ENCODE data around the gene MTUS2. TPM values are rescaled to one million over a fixed set of nuclear protein-coding genes. Genes with fewer than 3 reads are reported as not detected.

Gene MTUS2
- total and polyA plus RNA-seq, 10 of the 15 experiments (the other 5 are each of a cell fraction or from before 2014, with no cell fraction given): under 0.01 to 0.05 (median 0.02) TPM; not detected in 6

- Histone ChIP-seq H3K27ac (ENCODE audit: control insufficient read depth, insufficient read depth) (no peak overlapping the region), H3K4me2 (ENCODE audit: control insufficient read depth, insufficient read depth) (no peak overlapping the region), H3K4me1 (ENCODE audit: control insufficient read depth, insufficient read depth, low read length) (no peaks in the 10 kb centered on the region), H3K27me3 (replicated peaks in 1 of 2; ENCODE audit: control insufficient read depth in 2 of 2, insufficient read depth in 2 of 2, low read length in 1 of 2) (no peaks in the 10 kb centered on the region), H3K9me3 (replicated peaks; ENCODE audit: control insufficient read depth, insufficient read depth, low read length) (no peaks in the 10 kb centered on the region), H3K4me3 (no peak overlapping the region), H3K36me3 (ENCODE audit: control insufficient read depth in 2 of 2, insufficient read depth in 2 of 2, low read length in 1 of 2) (peaks cover 26 to 35% of the 10 kb centered on the region in 2 experiments), H3K9ac (ENCODE audit: control insufficient read depth, insufficient read depth, low read length) (no peak overlapping the region), H2AFZ (ENCODE audit: control insufficient read depth, low read depth, low read length) (no peak overlapping the region), H4K20me1 (ENCODE audit: control insufficient read depth, insufficient read depth) (no peaks in the 10 kb centered on the region), H3K79me2 (ENCODE audit: control insufficient read depth, insufficient read depth, low read length) (no peaks in the 10 kb centered on the region)
- no TSS peak for BruUV-seq (replicated peaks)
- DNase-seq (ENCODE audit: low read depth, low spot score) (no peak), ATAC-seq (no peak), FAIRE-seq (no peak)
- 92% methylated on average over 14 of the region's 14 CpGs for WGBS (ENCODE audit: insufficient coverage, insufficient replicate concordance, low lambda C conversion rate, missing lambda C conversion rate)
- ChIA-PET POLR2A (no interaction called here), SMC1A (ENCODE audit: uncharacterized antibody, unreplicated experiment) (no interaction called here), RAD21 (ENCODE audit: unreplicated experiment) (no interaction called here), CTCF (interaction anchor here (0.6 to 2.1 kb wide), 2 partner anchors 18 to 182 kb away, joined by 3 to 4 read pairs; no protein-coding TSS in a partner anchor)
- intact Hi-C loops (cut with micrococcal nuclease; ENCODE audit: unreplicated experiment): no loop called here
- in situ Hi-C loops (cut with MboI): no loop called here
- TF ChIP-seq HCFC1 (IDR thresholded peaks at IDR 0.05; ENCODE audit: low read length) (no peak), USF2 (IDR thresholded peaks at IDR 0.05; ENCODE audit: borderline replicate concordance, low read depth, low read length) (no peak), ETV6 (conservative IDR thresholded peaks at IDR 0.05 in 1 of 2, IDR thresholded peaks at IDR 0.05 in 1 of 2; ENCODE audit: borderline replicate concordance in 1 of 2, low read depth in 1 of 2) (no peak), STAT3 (IDR thresholded peaks at IDR 0.05; ENCODE audit: low read depth, low read length) (no peak), SMARCA5 (IDR thresholded peaks at IDR 0.05) (no peak), MLLT1 (IDR thresholded peaks at IDR 0.05) (no peak), MEF2A (IDR thresholded peaks at IDR 0.05; ENCODE audit: insufficient read depth, low read depth, low read length) (no peak), NR2C1 (IDR thresholded peaks at IDR 0.05) (no peak), ATF7 (IDR thresholded peaks at IDR 0.05; ENCODE audit: low read depth) (no peak), SRF (IDR thresholded peaks at IDR 0.05; ENCODE audit: low read depth in 2 of 2, low read length in 2 of 2) (no peak), CBX3 (IDR thresholded peaks at IDR 0.05; ENCODE audit: borderline replicate concordance, low read depth) (no peak), ZZZ3 (IDR thresholded peaks at IDR 0.05; ENCODE audit: control insufficient read depth, insufficient read length, low read depth) (no peak), TCF7 (IDR thresholded peaks at IDR 0.05; ENCODE audit: borderline replicate concordance) (no peak), KDM1A (IDR thresholded peaks at IDR 0.05; ENCODE audit: borderline replicate concordance) (no peak), NFXL1 (IDR thresholded peaks at IDR 0.05; ENCODE audit: borderline replicate concordance) (no peak)
Observed at GRCh38 chr13:29526741-29527140, 706.6 kb downstream of the MTUS2 start.
